Heart right ventricle (tissue), 16 donors: ENCODE data around the gene NXPH1. TPM values are rescaled to one million over a fixed set of nuclear protein-coding genes. Genes with fewer than 3 reads are reported as not detected.

Experiments
- ATAC-seq, 8 donors: fragments of 200-7000 bp; cut with Tn5 transposase; one replicate each; pipeline ENCODE4 v1.9.1; 2020; ENCODE audit warnings: mild to moderate bottlenecking in 8 of 8, moderate library complexity in 8 of 8, moderate number of reproducible peaks in 1 of 8
- DNase-seq, 2 donors: peaks; one replicate each; pipeline ENCODE4 v3.0.0-alpha.2; 2020
- H3K27ac ChIP-seq, 10 donors: fragments of 200-600 bp; sonication (generic) in 2 of 10; one replicate each; pipeline versions ENCODE4 v1.5.0 to v1.8.0; 2020 to 2022; ENCODE audit warnings: mild to moderate bottlenecking in 3 of 10
- H3K27me3 ChIP-seq, 7 donors: fragments of 200-600 bp; one replicate each; pipeline ENCODE4 v1.8.0; 2021 to 2022; ENCODE audit warnings: mild to moderate bottlenecking in 2 of 7
- H3K36me3 ChIP-seq, 9 donors: fragments of 200-600 bp; sonication (generic) in 1 of 9; one replicate each; pipeline versions ENCODE4 v1.5.0 to v1.8.0; 2020 to 2022; ENCODE audit warnings: mild to moderate bottlenecking in 2 of 9
- H3K4me1 ChIP-seq, 9 donors: fragments of 200-600 bp; sonication (generic) in 1 of 9; one replicate each; pipeline versions ENCODE4 v1.5.0 to v1.8.0; 2020 to 2022; ENCODE audit warnings: mild to moderate bottlenecking in 4 of 9
- H3K4me3 ChIP-seq, 10 donors: fragments of 200-600 bp; sonication (generic) in 2 of 10; one replicate each; pipeline versions ENCODE4 v1.5.0 to v1.8.0; 2020 to 2022; ENCODE audit warnings: mild to moderate bottlenecking in 7 of 10, moderate library complexity in 2 of 10
- H3K9me3 ChIP-seq, 11 donors: fragments of 200-600 bp in 10 of 11; sonication (generic) in 2 of 11; one replicate each; pipeline versions ENCODE4 v1.5.0 to v1.8.0; 2013 to 2022; ENCODE audit warnings: mild to moderate bottlenecking in 2 of 11, control low read depth in 1 of 11, moderate library complexity in 1 of 11
- WGBS, 2 donors: extraction: QIAGEN DNeasy Blood & Tissue Kit; methylation state at CpG; one replicate each; pipeline ENCODE4 v1.1.7; 2013; ENCODE audit warnings: inconsistent platforms in 1 of 2; 5-methylcytosine and 5-hydroxymethylcytosine counted together
- intact Hi-C, 10 donors: fragments of 100-400 bp; cut with DNase I; formaldehyde crosslinking; loops; one replicate each; pipeline versions ENCODE4 v1.11.1 to v1.14.2; 2022
- polyA plus RNA-seq, 2 donors: library from polyadenylated mRNA; stranded (reverse); fragments of 200-250 nt; gene quantifications; one replicate each; pipeline ENCODE4 v1.2.3, GENCODE V29; 2013
- total RNA-seq, 10 donors: library from RNA; stranded (reverse); fragmentation: NEBNext Ultra II Directional in 3 of 10; extraction: Animal tissue kit (Norgen Biotek cat#: 25700) in 3 of 10; gene quantifications; one replicate each; pipeline versions ENCODE4 v1.2.1 to v1.2.4, GENCODE V29; 2021 to 2023
- TF ChIP-seq, protein P1 (sequence below), 9 donors: fragments of 200-600 bp; sonication (generic) in 2 of 9; IDR thresholded peaks; one replicate each; pipeline versions ENCODE4 v1.5.0 to v1.8.0; 2021 to 2022; ENCODE audit warnings: antibody characterized with exemption in 9 of 9, mild to moderate bottlenecking in 5 of 9, moderate library complexity in 1 of 9
- donor health status: Arrhythmogenic right ventricular cardiomyopathy.
- donor health status: ischemic (EF 13 %, LVEDD 7.1; RV severe dilation, severe dysfunction).
- donor health status: healthy with polysubstance abuse.
- donor health status: DM: no; HTN: yes; CAD: no.
- donor health status: DM: no; HTN: no; CAD: no.
- donor health status: ischemic (EF 25% LVEDD 6.9; RV normal size, moderate dysfunction).
- donor health status: ischemic (EF 25% LVEDD 5.7; RV mildly dilated, moderate dysfunction).
- donor health status: healthy.
- donor health status: DM: yes; HTN: yes; CAD: no.
- donor health status: Ischemic cardiomyopathy.
- donor health status: ischemic (EF 35%, LVEDD 5.7; RV mildly dilated, moderate dysfunction).
- donor health status: nonischemic (EF 11% LVEDD 7.7; RV severe dilation, severe dysfunction).
- donor health status: DM: yes; HTN: yes; CAD: no.
- donor health status: PGD.
- donor health status: ischemic (EF 29% LVEDD 5.4; RV normal size, mild dysfunction).
- donor health status: nonischemic (EF 23%, LVEDD 6.1; RV moderate dilation, normal function).

The NXPH1 gene
- total and polyA plus RNA-seq, 12 donors, result not detected

DNA sequence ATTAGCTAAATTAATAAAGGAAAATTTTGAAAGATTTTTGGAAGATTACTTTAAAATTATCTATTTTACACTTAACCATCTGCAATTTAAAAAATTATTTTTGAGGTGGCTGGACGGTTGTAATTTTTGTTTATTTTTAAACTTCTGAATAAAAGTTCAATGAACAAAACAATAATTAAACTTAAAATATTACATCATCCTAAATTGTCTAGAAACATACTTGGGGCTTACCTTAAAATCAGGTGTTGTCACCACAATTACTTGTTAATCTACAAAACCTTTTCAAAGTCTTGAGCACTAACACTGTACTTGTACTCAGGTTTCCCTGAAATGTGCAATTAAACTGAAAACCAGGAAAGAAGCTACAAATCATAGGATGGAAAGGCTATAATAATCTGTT lies 328.3 kb downstream of the NXPH1 start:
- Histone ChIP-seq H3K4me3 (no peak overlapping the region), H3K9me3 (peaks cover 0 to 4% (median 0%) of the 10 kb centered on the region in 11 donors), H3K27ac (no peak overlapping the region), H3K4me1 (no peaks in the 10 kb centered on the region), H3K36me3 (no peaks in the 10 kb centered on the region), H3K27me3 (no peaks in the 10 kb centered on the region)
- ATAC-seq (no peak), DNase-seq (no peak)
- intact Hi-C loops, result no loop called here
- 69 to 81% methylated on average over 1 of the region's 1 CpG for WGBS, 2 donors
- TF ChIP-seq, protein P1, sequence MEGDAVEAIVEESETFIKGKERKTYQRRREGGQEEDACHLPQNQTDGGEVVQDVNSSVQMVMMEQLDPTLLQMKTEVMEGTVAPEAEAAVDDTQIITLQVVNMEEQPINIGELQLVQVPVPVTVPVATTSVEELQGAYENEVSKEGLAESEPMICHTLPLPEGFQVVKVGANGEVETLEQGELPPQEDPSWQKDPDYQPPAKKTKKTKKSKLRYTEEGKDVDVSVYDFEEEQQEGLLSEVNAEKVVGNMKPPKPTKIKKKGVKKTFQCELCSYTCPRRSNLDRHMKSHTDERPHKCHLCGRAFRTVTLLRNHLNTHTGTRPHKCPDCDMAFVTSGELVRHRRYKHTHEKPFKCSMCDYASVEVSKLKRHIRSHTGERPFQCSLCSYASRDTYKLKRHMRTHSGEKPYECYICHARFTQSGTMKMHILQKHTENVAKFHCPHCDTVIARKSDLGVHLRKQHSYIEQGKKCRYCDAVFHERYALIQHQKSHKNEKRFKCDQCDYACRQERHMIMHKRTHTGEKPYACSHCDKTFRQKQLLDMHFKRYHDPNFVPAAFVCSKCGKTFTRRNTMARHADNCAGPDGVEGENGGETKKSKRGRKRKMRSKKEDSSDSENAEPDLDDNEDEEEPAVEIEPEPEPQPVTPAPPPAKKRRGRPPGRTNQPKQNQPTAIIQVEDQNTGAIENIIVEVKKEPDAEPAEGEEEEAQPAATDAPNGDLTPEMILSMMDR (IDR thresholded peaks at IDR 0.05), result no peak

GRCh38 chr7:8762803-8763202 lies 329.4 kb downstream of the NXPH1 start:
- H3K27ac ChIP-seq, result no peak overlapping the region
- 43 to 44% methylated on average over 9 of the region's 9 CpGs for WGBS, 2 donors
- H3K9me3 ChIP-seq, result no peaks in the 10 kb centered on the region
- H3K4me1 ChIP-seq, result no peaks in the 10 kb centered on the region
- H3K4me3 ChIP-seq, result no peak overlapping the region
- H3K36me3 ChIP-seq, result no peaks in the 10 kb centered on the region
- ATAC-seq, result no peak
- intact Hi-C loops, result no loop called here
- TF ChIP-seq, protein P1 (IDR thresholded peaks at IDR 0.05), result no peak
- no peak for DNase-seq
- H3K27me3 ChIP-seq, result no peaks in the 10 kb centered on the region

- Histone ChIP-seq H3K27me3 (no peaks in the 10 kb centered on the region), H3K36me3 (no peaks in the 10 kb centered on the region), H3K4me3 (no peak overlapping the region), H3K4me1 (no peaks in the 10 kb centered on the region), H3K9me3 (no peaks in the 10 kb centered on the region), H3K27ac (no peak overlapping the region)
- 48 to 56% methylated on average over 3 of the region's 3 CpGs for whole genome bisulfite sequencing, 2 donors
- TF ChIP-seq, protein P1 (IDR thresholded peaks at IDR 0.05), result no peak
- DNase-seq, result no peak
- intact Hi-C loops, result no loop called here
- ATAC-seq, result no peak
Observed at GRCh38 chr7:8765374-8765773, 332.0 kb downstream of the NXPH1 start.

- Histone ChIP-seq H3K36me3 (no peaks in the 10 kb centered on the region), H3K4me3 (no peak overlapping the region), H3K27ac (no peak overlapping the region), H3K27me3 (no peaks in the 10 kb centered on the region), H3K4me1 (no peaks in the 10 kb centered on the region), H3K9me3 (peaks cover 0 to 14% (median 0%) of the 10 kb centered on the region in 11 donors)
- DNase-seq, result no peak
- ATAC-seq, result no peak
- intact Hi-C loops, result no loop called here
- TF ChIP-seq, protein P1 (IDR thresholded peaks at IDR 0.05), result no peak
Observed at GRCh38 chr7:8773518-8773917, 340.1 kb downstream of the NXPH1 start.

- intact Hi-C loops, result no loop called here
Observed at GRCh38 chr7:8778459-8778858, 345.1 kb downstream of the NXPH1 start.

More at GRCh38 chr7:8778459-8778858, 345.1 kb downstream of the NXPH1 start:
- peaks cover 0 to 10% (median 0%) of the 10 kb centered on the region in 11 donors for H3K9me3 ChIP-seq
- no peak overlapping the region for H3K27ac ChIP-seq
- no peak overlapping the region for H3K4me3 ChIP-seq
- H3K27me3 ChIP-seq, result no peaks in the 10 kb centered on the region
- 62 to 63% methylated on average over 2 of the region's 2 CpGs for WGBS, 2 donors
- TF ChIP-seq, protein P1 (IDR thresholded peaks at IDR 0.05), result no peak
- DNase-seq (no peak), ATAC-seq (no peak)
- H3K36me3 ChIP-seq, result no peaks in the 10 kb centered on the region
- no peaks in the 10 kb centered on the region for H3K4me1 ChIP-seq
